GM19455 (cell line): ENCODE data around the gene CUX1.

ENCODE experiments used
- ATAC-seq: cut with Tn5 transposase; IDR thresholded peaks from one replicate; pipeline ENCODE4 v1.9.1; 2021; ENCODE audit not compliant: unreplicated experiment

CUX1 gene

GRCh38 chr7:101890749-101891523 lies 73.5 kb downstream of the CUX1 start:
- ATAC-seq: no peak

- no peak for ATAC-seq
Observed at GRCh38 chr7:101891936-101892640, 74.7 kb downstream of the CUX1 start.

- no peak for ATAC-seq
Observed at GRCh38 chr7:101893341-101894082, 76.1 kb downstream of the CUX1 start.

GRCh38 chr7:101896316-101896715 lies 78.9 kb downstream of the CUX1 start:
- ATAC-seq: no peak

GRCh38 chr7:101896941-101897340 lies 79.5 kb downstream of the CUX1 start:
- ATAC-seq: no peak

- no peak for ATAC-seq
Observed at GRCh38 chr7:101898106-101898505, 80.7 kb downstream of the CUX1 start.

GRCh38 chr7:101899616-101900015 lies 82.2 kb downstream of the CUX1 start:
- ATAC-seq: no peak

GRCh38 chr7:101900103-101900502 lies 82.7 kb downstream of the CUX1 start:
- no peak for ATAC-seq

- no peak for ATAC-seq
Observed at GRCh38 chr7:101901661-101902491, 84.5 kb downstream of the CUX1 start.

- no peak for ATAC-seq
Observed at GRCh38 chr7:101902680-101903514, 85.5 kb downstream of the CUX1 start.

GRCh38 chr7:101903515-101903868 lies 86.1 kb downstream of the CUX1 start:
- ATAC-seq: no peak

GRCh38 chr7:101904019-101904418 lies 86.6 kb downstream of the CUX1 start:
- ATAC-seq: no peak

- no peak for ATAC-seq
Observed at GRCh38 chr7:101905203-101905865, 87.9 kb downstream of the CUX1 start.

- ATAC-seq: no peak
Observed at GRCh38 chr7:101906291-101907240, 89.1 kb downstream of the CUX1 start.

GRCh38 chr7:101910991-101911799 lies 93.8 kb downstream of the CUX1 start:
- no peak for ATAC-seq

- ATAC-seq: no peak
Observed at GRCh38 chr7:101911800-101912715, 94.6 kb downstream of the CUX1 start.

- no peak for ATAC-seq
Observed at GRCh38 chr7:101912716-101913110, 95.3 kb downstream of the CUX1 start.
